ENCODE data around the gene AP2M1. TPM values are rescaled to one million over a fixed set of nuclear protein-coding genes. Genes with fewer than 3 reads are reported as not detected.

The AP2M1 gene
- total RNA-seq, 1 donor from 2014 or later, result 398 TPM

GRCh38 chr3:184169896-184170875, 4.5 kb upstream of the AP2M1 start:
- H3K27ac Mint-ChIP-seq (ENCODE audit: unreplicated experiment), result no peak overlapping the region
- no peaks in the 10 kb centered on the region for H3K9me3 Mint-ChIP-seq (ENCODE audit: unreplicated experiment)
- H3K27me3 Mint-ChIP-seq (ENCODE audit: unreplicated experiment), result no peaks in the 10 kb centered on the region
- no peak for DNase-seq (ENCODE audit: extremely low spot score, unreplicated experiment)
- peaks cover 26% of the 10 kb centered on the region for H3K36me3 Mint-ChIP-seq (ENCODE audit: unreplicated experiment)
- H3K4me1 Mint-ChIP-seq (ENCODE audit: unreplicated experiment), result peaks cover 56% of the 10 kb centered on the region
- TF ChIP-seq CTCF (IDR thresholded peaks at IDR 0.05), result no peak
- no peak overlapping the region for H3K4me3 Mint-ChIP-seq (ENCODE audit: unreplicated experiment)

GRCh38 chr3:184171562-184171961, 3.1 kb upstream of the AP2M1 start:
- no peak for TF ChIP-seq CTCF (IDR thresholded peaks at IDR 0.05)

GRCh38 chr3:184172681-184173373, 1.8 kb upstream of the AP2M1 start:
- Mint-ChIP-seq H3K27me3 (ENCODE audit: unreplicated experiment) (no peaks in the 10 kb centered on the region), H3K9me3 (ENCODE audit: unreplicated experiment) (no peaks in the 10 kb centered on the region), H3K4me1 (ENCODE audit: unreplicated experiment) (peaks cover 75% of the 10 kb centered on the region), H3K36me3 (ENCODE audit: unreplicated experiment) (peaks cover 17% of the 10 kb centered on the region), H3K27ac (ENCODE audit: unreplicated experiment) (peak overlapping the region; percentile 89), H3K4me3 (ENCODE audit: unreplicated experiment) (no peak overlapping the region)
- no peak for TF ChIP-seq CTCF (IDR thresholded peaks at IDR 0.05)
- DNase-seq (ENCODE audit: extremely low spot score, unreplicated experiment), result no peak

More at GRCh38 chr3:184171562-184171961, 3.1 kb upstream of the AP2M1 start:
- Mint-ChIP-seq H3K36me3 (ENCODE audit: unreplicated experiment) (peaks cover 23% of the 10 kb centered on the region), H3K27ac (ENCODE audit: unreplicated experiment) (peak overlapping the region; percentile 89), H3K4me1 (ENCODE audit: unreplicated experiment) (peaks cover 69% of the 10 kb centered on the region), H3K27me3 (ENCODE audit: unreplicated experiment) (no peaks in the 10 kb centered on the region), H3K9me3 (ENCODE audit: unreplicated experiment) (no peaks in the 10 kb centered on the region), H3K4me3 (ENCODE audit: unreplicated experiment) (peak overlapping the region; percentile 34)
- DNase-seq (ENCODE audit: extremely low spot score, unreplicated experiment), result no peak

GRCh38 chr3:184173374-184173722, 1.3 kb upstream of the AP2M1 start:
- Mint-ChIP-seq H3K27me3 (ENCODE audit: unreplicated experiment) (no peaks in the 10 kb centered on the region), H3K4me1 (ENCODE audit: unreplicated experiment) (peaks cover 74% of the 10 kb centered on the region), H3K27ac (ENCODE audit: unreplicated experiment) (peak overlapping the region; percentile 89)

More at GRCh38 chr3:184173374-184173722, 1.3 kb upstream of the AP2M1 start:
- Mint-ChIP-seq H3K4me3 (ENCODE audit: unreplicated experiment) (no peak overlapping the region), H3K9me3 (ENCODE audit: unreplicated experiment) (no peaks in the 10 kb centered on the region), H3K36me3 (ENCODE audit: unreplicated experiment) (peaks cover 19% of the 10 kb centered on the region)
- no peak for DNase-seq (ENCODE audit: extremely low spot score, unreplicated experiment)
- TF ChIP-seq CTCF (IDR thresholded peaks at IDR 0.05), result no peak

Measured in osteocyte (in vitro differentiated cells).